ENCODE results near the gene JAK1.

Gene JAK1

GRCh38 chr1:64901663-64902062, 64.7 kb downstream of the JAK1 start:
- no peak for DNase-seq (ENCODE audit: low read depth)
- TF ChIP-seq CTCF (conservative IDR thresholded peaks at IDR 0.05; ENCODE audit: low read length): no peak
- no peak overlapping the region for H3K4me3 ChIP-seq (ENCODE audit: low read length)

GRCh38 chr1:64900916-64901315, 65.4 kb downstream of the JAK1 start:
- TF ChIP-seq CTCF (conservative IDR thresholded peaks at IDR 0.05; ENCODE audit: low read length): no peak
- no peak overlapping the region for H3K4me3 ChIP-seq (ENCODE audit: low read length)
- no peak for DNase-seq (ENCODE audit: low read depth)

- DNase-seq (ENCODE audit: low read depth): peak; percentile 91
- TF ChIP-seq CTCF (conservative IDR thresholded peaks at IDR 0.05; ENCODE audit: low read length): no peak
- H3K4me3 ChIP-seq (ENCODE audit: low read length): no peak overlapping the region
Measured at GRCh38 chr1:64898107-64898861, 68.1 kb downstream of the JAK1 start.

GRCh38 chr1:64896551-64896950, 69.8 kb downstream of the JAK1 start:
- no peak overlapping the region for H3K4me3 ChIP-seq (ENCODE audit: low read length)
- no peak for TF ChIP-seq CTCF (conservative IDR thresholded peaks at IDR 0.05; ENCODE audit: low read length)
- no peak for DNase-seq (ENCODE audit: low read depth)

- DNase-seq (ENCODE audit: low read depth): no peak
- H3K4me3 ChIP-seq (ENCODE audit: low read length): no peak overlapping the region
- TF ChIP-seq CTCF (conservative IDR thresholded peaks at IDR 0.05; ENCODE audit: low read length): no peak
Measured at GRCh38 chr1:64895500-64895899, 70.8 kb downstream of the JAK1 start.

GRCh38 chr1:64894438-64895196, 71.7 kb downstream of the JAK1 start:
- DNase-seq (ENCODE audit: low read depth): no peak
- no peak overlapping the region for H3K4me3 ChIP-seq (ENCODE audit: low read length)
- TF ChIP-seq CTCF (conservative IDR thresholded peaks at IDR 0.05; ENCODE audit: low read length): no peak

- no peak for DNase-seq (ENCODE audit: low read depth)
- no peak overlapping the region for H3K4me3 ChIP-seq (ENCODE audit: low read length)
- TF ChIP-seq CTCF (conservative IDR thresholded peaks at IDR 0.05; ENCODE audit: low read length): no peak
Measured at GRCh38 chr1:64893921-64894320, 72.4 kb downstream of the JAK1 start.

Data from AG10803 (cell line).